HG03575 (cell line): ENCODE data around the gene G6PC3.

ENCODE experiments used
- ATAC-seq: cut with Tn5 transposase; IDR thresholded peaks from one replicate; pipeline ENCODE4 v1.9.1; 2021; ENCODE audit not compliant: unreplicated experiment, insufficient number of reproducible peaks, low FRiP score; ENCODE audit errors: extremely low read depth

G6PC3 gene

DNA sequence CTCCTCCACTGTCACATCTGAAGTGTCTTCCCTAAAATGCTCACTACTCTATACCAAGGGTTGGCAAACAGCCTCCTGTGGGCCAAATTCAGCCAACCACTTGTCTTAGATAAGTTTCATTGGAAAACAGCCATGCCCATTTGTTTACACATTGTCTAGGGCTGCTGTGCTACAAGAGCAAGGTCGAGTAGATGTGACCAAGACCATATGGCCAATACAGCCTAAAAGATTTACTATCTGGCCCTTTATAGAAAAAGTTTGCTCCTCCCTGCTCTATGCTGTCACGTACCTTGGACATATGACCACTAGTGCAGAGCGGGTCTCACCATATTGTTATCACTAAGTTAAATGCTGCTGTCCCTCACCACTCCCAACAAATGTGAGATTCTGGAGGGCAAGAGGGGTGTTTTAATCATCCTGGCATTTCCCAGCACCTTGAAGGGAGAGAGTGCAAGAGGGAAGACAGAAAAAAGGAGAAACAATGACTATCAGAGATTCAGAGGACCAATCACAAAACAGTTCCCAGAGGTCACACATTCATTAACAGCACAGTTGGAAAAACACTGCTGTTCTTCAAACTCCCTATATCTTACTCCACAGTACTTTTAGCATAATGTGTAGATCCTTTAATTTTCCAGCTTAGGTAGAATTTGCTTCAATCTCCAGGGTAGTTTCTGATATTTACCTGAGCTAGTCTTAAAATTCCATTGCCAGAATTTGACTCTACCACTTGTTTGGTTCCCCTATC is 17.2 kb upstream of the G6PC3 start:
- no peak for ATAC-seq

DNA sequence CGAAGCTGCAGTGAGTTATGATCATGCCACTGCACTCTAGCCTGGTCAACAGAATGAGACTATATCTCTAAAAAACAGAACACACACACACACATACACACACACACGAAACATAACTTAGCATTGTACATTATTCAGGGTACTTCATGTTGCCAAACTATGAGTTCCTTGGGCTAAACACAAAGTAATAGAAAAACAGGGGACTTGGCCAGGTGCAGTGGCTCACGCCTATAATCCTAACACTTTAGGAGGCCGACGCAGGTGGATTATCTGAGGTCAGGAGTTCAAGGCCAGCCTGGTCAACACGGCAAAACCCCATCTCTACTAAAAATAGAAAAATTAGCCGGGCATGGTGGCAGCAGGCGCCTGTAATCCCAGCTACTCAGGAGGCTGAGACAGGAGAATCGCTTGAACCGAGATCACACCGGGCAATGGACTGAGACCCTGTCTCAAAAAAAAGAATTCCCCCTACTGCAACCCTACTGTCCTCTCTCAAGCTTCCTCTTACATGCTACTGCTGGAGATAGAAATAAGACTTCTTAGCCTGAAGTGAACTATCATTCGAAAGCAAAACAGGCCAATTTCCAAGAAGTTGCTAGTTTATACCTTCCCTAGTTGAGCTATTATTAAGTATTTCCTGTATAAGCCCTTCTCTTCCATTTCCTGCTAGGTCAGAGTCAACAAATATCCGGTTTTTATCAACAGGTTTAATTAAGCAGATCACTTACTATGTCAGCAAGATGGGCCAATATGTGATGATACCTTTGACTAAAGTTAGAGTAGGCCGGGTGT is 11.2 kb upstream of the G6PC3 start:
- ATAC-seq: no peak

DNA sequence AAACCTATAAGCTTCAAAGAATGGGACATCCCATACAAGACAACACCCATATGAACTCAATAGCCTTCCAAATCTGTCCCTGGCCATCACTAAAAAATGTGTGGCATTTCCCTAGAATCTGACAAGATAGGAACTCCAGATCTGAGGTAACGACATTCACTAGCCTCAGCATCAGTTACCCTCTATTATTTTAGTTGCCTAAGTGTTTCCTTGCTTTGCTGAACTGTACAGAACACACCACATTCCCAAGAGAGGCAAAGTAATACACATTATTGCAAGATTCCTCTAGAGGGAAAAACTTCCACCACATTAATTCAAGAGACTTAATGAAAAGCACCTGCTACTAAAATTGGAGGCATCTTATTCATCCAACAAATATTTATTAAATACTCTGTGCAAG is 9.1 kb upstream of the G6PC3 start:
- no peak for ATAC-seq

DNA sequence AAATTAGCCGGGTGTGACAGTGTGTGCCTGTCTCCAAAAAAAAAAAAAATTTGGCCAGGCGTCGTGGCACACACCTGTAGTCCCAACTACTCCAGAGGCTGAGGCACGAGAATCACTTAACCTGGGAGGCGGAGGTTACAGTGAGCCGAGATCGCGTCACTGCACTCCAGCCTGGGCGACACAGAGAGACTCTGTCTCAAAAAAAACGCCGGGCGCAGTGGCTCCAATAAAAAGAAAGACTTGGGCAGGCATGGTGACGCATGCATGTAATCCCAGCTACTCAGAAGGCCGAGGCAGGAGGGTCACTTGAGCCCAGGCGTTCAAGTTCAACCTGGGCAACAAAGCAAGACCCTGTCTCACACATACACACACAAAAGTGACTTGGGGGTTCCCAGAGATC is 7.7 kb upstream of the G6PC3 start:
- ATAC-seq: no peak

DNA sequence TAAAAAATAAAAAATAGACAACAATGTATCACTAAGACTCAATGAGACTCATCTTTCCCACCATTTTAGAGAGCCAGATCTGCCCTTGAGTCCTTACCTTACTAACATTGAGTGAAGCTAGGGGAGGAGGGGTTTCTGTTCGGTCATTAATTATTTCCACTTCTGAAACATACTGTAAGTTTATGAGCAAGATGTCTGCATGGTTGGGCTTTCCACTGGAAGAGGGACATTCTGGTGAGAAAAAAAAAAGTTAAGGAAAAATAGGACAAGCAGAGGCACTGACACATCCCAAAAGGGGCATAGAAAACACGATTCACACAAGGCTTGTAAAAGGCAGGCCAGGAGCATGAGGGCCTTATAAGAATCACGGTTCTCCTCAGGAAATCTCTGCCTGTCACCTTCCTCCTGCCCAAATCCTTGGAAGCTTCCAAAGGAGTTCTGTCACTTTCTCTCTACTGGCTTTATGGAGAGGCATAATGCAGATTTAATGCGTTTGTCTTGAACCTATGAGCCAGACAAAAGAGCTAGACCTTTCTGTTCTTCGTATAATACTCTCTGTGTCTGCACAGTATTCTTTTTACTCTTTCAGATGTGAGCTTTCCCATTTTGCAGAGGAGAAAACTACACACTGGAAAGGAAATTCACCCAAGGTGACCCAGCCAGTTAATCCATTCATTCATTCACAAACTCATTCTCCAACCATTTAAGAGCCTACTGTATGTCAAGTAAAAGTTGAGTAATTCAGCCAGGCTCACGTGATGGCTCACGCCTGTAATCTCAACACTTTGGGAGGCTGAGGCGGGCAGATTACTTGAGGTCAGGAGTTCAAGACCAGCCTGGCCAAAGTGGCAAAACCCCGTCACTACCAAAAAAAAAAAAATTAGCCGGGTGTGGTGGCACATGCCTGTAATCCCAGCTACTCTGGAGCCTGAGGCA is 6.6 kb upstream of the G6PC3 start:
- ATAC-seq: no peak

DNA sequence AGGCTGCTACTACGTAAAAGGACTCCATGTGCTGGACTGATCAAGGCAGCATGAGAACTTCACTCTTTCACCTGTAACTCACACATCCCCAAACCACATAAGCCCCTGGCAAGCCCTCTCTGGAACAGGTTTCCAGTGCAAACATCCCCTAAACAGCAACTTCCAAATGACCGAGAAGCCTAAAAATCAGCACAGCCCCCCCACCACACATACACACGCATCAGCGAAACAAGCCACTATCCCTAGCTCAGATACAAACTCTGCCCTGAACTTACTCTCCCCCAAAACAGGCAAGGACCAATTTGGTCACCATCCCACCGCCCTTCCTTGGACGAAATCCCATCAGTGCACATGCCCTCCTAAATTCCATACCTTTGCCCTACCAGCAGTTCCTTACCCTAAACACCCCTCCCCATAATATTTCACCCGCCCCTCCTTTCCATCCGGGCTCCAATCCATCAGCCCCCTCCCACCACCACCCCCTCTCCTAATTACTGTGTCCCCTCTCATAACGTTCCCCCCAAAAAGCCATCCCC is 4.8 kb upstream of the G6PC3 start:
- ATAC-seq: no peak

DNA sequence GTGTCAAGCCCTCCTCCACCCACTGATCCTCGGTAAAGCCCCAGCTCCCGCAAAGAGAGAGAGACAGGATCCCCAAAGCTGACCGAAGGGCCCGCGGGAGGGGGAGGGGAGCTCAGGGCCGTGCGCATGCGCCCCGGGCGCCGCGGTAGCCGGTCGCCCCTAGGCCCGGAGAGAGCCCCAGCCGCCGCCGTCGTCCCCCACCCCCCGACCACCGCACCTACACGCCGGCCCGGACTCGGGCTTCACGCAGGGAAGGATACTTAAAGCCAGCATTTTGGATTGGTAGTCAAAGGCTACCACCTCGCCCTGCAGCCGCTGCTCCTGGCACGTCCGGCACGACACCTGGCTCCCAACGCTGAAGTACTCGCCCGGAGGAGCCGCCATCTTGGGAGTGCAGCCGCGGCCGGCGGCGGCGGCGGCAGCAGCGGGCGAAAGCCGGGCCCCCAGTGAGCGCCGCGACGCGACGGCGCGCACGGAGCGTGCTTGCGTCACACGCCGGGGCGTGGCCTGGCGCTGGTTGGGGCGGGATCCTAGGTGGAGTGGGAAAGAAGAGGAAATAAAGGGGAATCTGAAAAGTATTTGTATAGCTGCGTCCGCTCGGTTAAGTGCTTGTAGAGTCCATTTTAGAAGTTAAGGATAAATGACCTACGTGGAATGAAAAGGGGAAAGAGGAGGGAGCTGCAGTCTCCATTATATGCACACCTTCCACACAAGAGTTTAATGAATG is 4.2 kb upstream of the G6PC3 start, which contains the start of gene LSM12:
Gene LSM12 (minus strand): TSS at position 468 of the 727 bp plus-strand sequence. CDS start 84 bp downstream, at position 384.
- ATAC-seq: no peak

DNA sequence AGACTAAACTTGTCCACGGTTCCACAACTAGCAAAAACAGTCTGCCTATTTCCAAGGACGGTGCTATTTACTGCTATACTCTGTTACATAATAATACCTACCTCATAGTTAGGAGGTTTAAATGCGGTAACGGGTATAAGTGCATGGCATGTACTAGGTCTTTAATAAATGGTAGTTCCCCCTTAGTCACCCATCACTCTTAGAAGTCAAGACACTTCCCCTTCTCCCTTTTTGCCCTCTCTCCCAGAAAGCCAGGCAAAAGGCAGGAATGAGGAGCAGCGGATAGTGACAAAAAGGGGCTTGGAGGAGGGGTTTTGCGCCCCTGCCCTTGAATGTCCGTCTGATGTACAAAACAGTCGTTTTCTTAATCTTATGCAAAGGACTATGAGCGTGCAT is 3.0 kb upstream of the G6PC3 start:
- no peak for ATAC-seq

DNA sequence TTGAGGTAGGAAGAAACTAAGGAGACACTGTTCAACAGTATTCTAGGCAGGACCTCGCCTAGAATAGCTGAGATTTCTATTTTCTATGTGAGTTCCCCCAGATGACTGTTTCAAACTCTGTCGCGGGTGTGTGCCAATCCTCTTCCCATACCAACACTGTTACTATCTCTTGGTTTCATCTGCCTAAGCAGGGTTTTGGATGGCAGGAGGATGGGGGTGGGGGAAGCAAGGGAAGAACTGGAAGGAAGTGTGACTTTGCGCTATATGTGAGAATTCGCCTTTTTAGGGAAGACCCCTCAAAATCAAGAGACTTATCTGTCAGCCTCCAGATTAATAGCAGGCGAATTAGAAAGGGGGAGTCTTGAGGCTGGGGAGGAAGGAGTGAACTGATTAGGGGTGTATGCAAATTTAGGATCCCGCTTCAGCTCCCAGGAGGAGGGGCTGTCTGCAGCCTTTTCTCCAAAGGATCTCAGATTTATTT is 521 bp upstream of the G6PC3 start:
- ATAC-seq: peak; percentile 6

DNA sequence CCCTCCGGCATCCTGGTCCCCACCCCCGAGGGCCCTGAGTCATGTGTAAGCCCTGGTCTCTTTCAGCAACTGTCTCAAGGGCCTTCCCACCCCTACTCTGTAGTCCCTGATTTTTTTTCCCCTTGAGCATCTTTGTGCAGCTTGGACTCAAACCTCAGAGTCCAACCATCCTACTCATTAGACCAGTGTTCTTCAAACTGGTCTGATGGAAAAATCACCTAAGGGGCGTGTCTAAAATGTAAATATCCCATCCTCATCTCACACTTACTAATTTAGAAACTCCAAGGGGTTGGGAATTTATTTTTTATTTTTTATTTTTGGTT is 624 bp downstream of the G6PC3 start:
- ATAC-seq: peak; percentile 8

DNA sequence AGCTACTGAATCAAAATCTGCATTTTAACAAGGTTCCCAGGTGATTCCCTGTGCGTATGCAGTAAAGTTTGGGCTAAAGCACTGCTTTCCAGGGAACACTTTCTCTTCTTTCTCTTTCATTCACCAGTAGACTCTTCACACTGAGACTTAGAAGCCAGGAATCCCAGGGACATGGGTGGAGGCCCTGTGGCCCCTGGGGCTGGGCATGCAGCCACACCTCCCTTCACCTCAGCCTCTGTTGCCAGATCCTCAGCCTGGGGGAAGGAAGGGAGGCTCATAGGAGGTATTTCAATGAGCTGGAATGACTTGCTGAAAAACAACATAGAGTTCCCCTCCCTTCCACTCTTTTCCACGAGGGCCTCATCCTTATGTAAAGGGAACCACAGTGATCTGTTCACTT is 1.2 kb downstream of the G6PC3 start:
- ATAC-seq: no peak

DNA sequence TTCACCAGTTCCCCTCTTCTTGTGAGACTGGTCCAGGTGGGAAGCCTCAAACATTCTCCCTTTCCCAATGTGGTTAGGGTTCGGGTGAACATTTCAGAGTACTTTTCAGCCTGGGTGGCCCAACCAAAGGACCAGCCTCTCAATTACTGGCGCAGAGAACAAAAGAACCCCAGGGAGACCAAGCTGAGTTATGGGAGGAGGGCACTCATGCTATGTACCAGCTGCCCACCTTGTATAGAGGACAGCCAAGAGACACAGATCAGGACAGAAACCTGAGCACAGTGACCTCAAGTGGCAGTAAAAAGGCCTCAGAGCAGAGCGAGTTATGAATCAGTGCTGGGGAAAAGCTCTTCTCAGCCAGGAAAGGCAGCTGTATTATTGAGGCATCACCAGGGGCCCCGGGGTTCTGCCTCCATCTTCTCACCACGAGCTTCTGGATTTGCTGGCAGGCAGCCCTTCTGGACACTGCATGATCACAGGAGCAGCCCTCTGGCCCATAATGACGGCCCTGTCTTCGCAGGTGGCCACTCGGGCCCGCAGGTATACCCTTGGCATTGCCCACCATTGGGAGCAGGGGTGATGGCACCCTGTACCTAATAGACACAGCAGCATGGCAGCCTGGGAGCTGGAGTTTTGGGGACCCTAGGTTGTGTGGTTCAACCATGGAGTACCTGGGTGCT is 3.8 kb downstream of the G6PC3 start:
- no peak for ATAC-seq

DNA sequence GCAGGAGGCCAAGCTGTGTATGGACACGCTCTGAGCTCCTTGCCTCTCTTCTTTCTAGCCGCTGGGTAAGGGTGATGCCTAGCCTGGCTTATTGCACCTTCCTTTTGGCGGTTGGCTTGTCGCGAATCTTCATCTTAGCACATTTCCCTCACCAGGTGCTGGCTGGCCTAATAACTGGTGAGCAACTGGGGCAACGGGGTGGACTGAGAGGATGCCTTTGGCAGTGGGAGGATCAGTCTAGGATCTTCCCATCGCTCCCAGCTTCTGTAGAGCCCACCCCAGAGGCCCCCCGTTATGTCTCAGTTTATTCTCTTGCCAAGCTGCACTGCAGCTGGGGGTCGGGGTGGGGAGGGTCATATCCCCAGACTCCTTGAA is 4.4 kb downstream of the G6PC3 start:
- no peak for ATAC-seq

DNA sequence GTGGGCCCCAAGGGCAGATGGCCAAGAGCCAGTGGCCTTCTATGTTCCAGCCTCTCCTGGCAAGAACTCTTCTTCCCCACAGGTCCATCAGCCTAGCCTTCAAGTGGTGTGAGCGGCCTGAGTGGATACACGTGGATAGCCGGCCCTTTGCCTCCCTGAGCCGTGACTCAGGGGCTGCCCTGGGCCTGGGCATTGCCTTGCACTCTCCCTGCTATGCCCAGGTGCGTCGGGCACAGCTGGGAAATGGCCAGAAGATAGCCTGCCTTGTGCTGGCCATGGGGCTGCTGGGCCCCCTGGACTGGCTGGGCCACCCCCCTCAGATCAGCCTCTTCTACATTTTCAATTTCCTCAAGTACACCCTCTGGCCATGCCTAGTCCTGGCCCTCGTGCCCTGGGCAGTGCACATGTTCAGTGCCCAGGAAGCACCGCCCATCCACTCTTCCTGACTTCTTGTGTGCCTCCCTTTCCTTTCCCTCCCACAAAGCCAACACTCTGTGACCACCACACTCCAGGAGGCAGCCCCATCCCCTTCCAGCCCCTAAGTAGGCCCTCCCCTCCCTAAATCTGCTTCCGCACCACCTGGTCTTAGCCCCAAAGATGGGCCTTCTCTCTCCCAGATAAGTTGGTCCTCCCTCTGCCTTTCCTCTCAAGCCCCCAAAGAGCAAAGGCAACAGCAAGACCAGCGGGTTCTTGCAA is 5.2 kb downstream of the G6PC3 start:
- no peak for ATAC-seq

DNA sequence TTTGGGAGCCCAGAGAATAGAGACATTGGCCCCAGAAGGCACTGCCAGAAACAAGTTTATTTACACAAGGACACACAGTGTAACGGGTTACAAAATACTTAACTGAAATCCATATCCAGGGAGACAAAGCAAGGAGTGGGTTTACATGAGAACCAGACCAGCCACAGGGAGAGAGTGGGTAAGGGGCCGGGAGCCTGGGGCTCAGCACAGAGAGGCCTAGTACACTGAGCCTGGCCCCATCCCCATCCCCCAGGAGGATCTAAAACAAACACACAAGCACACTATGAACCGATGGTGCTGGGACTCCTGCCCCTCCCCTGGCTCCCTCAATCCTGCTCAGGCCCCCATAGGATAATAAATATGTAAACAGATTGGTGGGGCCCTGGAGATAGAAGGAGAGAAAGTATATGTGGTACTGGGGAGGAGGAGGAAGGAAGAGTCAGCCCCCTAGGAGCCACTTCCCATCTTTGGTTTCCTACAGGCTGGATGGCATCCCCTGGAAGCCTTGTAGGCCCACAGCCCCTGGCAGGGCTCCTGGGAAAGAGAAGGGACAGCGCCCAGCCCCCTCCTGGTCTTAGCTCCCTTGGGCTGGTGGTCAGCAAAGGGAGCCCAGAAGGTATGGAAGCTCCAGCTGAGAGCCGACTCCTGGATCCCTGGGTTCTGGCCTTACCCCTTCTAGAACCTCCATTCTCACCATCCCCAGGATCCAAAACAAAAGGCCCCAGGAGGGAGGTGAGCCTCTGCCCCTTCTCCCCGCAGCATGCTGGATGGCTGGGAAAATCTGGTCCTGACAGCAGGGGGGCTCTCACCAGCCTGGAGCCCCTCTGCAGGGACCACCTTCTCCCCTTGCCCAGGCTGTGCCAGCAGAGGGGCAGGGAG is 6.4 kb downstream of the G6PC3 start:
- no peak for ATAC-seq

DNA sequence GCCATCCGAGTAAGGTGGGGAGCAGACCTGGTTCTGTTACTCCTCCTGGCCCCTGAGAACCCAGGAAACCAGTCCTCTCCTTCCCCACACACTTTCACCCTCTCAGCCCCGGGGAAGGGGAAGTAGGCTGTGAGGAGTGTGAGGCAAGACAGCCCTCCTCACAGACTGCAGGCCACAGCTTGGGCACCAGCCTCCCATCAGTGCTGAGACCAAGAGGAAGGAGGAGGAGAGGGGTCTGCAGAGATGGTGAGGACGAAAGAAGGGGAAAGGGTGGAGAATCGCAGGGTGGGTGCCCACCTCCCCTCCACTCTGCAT is 7.0 kb downstream of the G6PC3 start:
- ATAC-seq: no peak

DNA sequence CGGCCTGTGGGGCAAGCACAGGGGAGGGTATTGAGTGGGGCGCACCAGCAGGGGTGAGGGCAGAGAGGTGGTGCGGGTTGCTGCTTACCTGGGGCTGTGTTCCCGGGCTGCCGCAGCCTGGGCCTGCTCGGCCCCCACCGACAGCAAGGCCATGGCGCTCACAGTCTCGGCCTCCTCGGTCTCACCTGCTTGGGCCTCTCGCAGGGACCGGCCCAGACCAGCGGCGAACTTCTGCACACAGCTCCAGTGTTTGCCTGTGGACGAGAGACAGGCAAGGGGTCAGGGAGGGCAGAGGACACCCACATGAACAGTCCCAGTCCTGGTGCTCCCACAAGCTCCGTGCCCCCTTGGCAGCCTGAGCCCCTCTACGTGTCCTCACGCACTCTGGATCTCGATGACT is 7.9 kb downstream of the G6PC3 start:
- no peak for ATAC-seq
